GM06990 (cell line): ENCODE measurements around the gene FCSK.
A peak's percentile ranks its signal among the peaks of the same experiment; 100 is the strongest.

Experiments used
- DNase-seq: peaks from one replicate; pipeline ENCODE4 v3.0.0-alpha.2; 2011; ENCODE audit not compliant: insufficient read length; ENCODE audit errors: extremely low read depth
- H3K27me3 ChIP-seq: replicated peaks from 2 replicates; pipeline ENCODE4 v1.6.0; 2011; ENCODE audit warnings: low read length; ENCODE audit not compliant: control insufficient read depth, insufficient read depth
- H3K36me3 ChIP-seq: 2 replicates; pipeline ENCODE4 v1.5.1; 2011; ENCODE audit warnings: low read length; ENCODE audit not compliant: control insufficient read depth, insufficient read depth
- H3K4me3 ChIP-seq: replicated peaks from 2 replicates; pipeline ENCODE4 v1.5.1; 2011; ENCODE audit warnings: low read depth, mild to moderate bottlenecking, control low read depth, low read length
- CTCF ChIP-seq: IDR thresholded peaks from 2 replicates; pipeline ENCODE4 v1.5.1; 2011; ENCODE audit warnings: low read length, control low read depth, mild to moderate bottlenecking, inconsistent platforms; ENCODE audit not compliant: insufficient read depth, poor library complexity, severe bottlenecking

Gene FCSK

GRCh38 chr16:70429888-70430666, 24.3 kb upstream of the FCSK start:
- peak; percentile 77 for DNase-seq
- Histone ChIP-seq H3K36me3 (peaks cover 4% of the 10 kb centered on the region), H3K4me3 (no peak overlapping the region), H3K27me3 (no peaks in the 10 kb centered on the region)
- peak; percentile 10 for TF ChIP-seq CTCF

DNA sequence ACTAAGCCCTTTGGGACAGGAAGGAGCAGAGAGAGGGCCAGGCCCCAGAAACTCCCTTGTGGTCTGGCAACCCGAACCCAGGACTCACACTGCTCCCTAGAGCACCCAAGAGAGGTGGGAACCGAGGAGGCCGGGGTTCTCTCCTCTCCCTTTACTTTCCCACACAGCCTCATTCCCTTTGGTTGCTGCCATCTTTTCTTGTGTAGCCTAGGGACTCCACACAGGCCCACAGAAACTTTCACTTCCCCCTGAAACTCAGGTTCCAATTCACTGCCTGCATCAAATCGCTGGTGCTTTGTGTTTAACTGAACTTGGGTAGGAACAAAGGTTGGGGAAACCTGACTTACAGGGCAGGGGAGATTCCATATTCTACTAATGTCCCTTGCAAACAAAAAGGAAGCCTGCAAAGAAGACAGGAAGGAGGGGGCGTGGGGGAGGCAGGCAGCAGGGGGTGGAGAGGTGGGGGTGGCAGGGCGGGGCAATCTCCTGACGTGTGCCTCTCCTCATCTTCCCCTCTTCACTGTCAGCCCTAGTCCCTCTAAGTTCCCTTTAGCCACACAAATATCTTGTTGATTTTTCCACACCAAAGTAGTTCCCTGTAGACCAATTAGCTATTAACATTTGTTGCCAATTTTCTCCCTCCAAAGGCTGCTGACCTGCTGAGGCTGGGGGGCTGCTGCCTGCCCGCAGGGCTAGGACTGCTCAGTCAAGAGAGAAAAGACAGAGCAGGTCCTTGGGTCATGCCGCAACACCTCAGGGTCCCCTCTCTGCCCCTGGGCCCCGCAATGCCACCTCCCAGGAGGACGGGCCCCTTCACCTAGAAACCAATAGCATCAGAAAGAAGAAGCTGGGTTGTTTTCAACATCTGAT, 23.5 kb upstream of the FCSK start:
- H3K36me3 ChIP-seq, result peaks cover 2% of the 10 kb centered on the region
- peak overlapping the region; percentile 34 for H3K4me3 ChIP-seq
- DNase-seq, result peak; percentile 84
- no peak for TF ChIP-seq CTCF
- no peaks in the 10 kb centered on the region for H3K27me3 ChIP-seq

DNA sequence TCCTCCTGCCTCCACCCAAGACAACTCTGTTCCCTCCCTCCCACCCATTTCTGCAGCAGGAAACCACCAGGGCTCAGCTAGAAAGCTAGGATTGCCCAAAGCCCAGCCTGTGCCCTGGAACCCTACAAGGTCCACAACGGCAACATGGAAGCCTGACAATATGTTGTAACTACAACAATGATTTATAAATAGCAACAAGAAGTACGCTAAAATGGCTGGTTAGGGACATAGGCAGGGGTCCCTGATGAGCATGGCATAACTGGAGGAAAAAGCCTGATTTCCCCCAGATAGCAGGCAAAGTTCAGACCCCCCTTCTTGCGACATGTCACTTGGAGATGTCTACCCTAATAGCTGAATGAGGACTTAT, 22.1 kb upstream of the FCSK start:
- TF ChIP-seq CTCF, result no peak
- DNase-seq, result no peak
- no peaks in the 10 kb centered on the region for H3K27me3 ChIP-seq
- H3K4me3 ChIP-seq, result peak overlapping the region; percentile 39
- peaks cover 1% of the 10 kb centered on the region for H3K36me3 ChIP-seq

DNA sequence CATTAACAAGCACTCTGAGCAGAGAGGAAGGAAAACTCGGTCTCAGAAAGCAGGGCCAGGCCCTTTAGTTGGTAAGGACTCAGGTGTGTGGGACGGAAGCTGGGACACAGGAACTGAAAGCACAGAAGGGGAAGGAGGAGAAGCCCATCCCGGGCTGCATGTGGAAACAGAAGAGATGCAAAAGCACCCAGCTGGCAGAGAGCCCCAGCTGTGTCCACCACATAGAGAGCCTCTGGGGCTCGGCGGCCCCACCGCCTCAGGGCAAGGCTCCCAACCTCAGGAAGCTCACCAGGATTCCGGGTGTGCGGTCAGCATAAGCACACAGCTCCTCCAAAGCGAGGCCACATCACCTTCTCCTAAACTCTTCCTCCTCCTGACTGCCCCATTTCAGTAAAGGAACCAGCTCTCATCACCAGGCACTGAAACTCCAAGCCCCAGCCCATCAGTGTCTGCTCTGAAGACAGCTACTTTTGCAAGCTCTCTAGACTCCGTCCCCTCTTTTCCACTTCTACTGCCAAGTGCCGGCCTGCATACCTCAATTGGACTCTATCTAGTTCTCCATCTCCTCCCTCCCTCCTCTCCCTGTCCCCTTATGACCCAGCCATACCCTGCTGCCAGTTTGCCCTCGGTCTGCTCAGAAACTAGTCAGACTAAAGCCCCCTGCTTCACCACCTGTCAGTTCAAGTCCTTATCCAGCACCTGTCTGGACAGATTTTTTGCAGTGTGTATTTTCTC, 21.5 kb upstream of the FCSK start:
- no peaks in the 10 kb centered on the region for H3K27me3 ChIP-seq
- DNase-seq, result peak; percentile 60
- H3K36me3 ChIP-seq, result peaks cover 1% of the 10 kb centered on the region
- TF ChIP-seq CTCF, result no peak
- H3K4me3 ChIP-seq, result peak overlapping the region; percentile 39

GRCh38 chr16:70433458-70434103, 20.8 kb upstream of the FCSK start:
- TF ChIP-seq CTCF, result no peak
- Histone ChIP-seq H3K36me3 (peaks cover 1% of the 10 kb centered on the region), H3K27me3 (no peaks in the 10 kb centered on the region), H3K4me3 (peak overlapping the region; percentile 39)
- no peak for DNase-seq
